ENCODE measurements around the gene POC1A. TPM values are rescaled to one million over a fixed set of nuclear protein-coding genes. Genes with fewer than 3 reads are reported as not detected.
A peak's percentile ranks its signal among the peaks of the same experiment; 100 is the strongest.

POC1A gene
- total RNA-seq, 1 experiment from 2014 or later = 25.7 TPM

- in situ Hi-C loops (cut with HindIII; ENCODE audit: low pct_unique_long_range_greater_than_20kb, low sequenced_read_pairs) (no loop called here), intact Hi-C loops (cut with micrococcal nuclease; ENCODE audit: unreplicated experiment) (no loop called here)
- POLR2A ChIA-PET = no interaction called here
- DNase-seq (ENCODE audit: low read depth, low spot score) (no peak), ATAC-seq (no peak)
- no peak for TF ChIP-seq REST (IDR thresholded peaks at IDR 0.05; ENCODE audit: insufficient read depth in 1 of 2, low read depth in 2 of 2, low read length in 1 of 2)
- TF ChIP-seq SIN3A (IDR thresholded peaks at IDR 0.05; ENCODE audit: borderline replicate concordance, insufficient read depth, low read depth, low read length) = no peak
- TF ChIP-seq CTCF (IDR thresholded peaks at IDR 0.05) = no peak
- TF ChIP-seq TCF7L2 (IDR thresholded peaks at IDR 0.05; ENCODE audit: low read depth, low read length) = no peak
- CTCF ChIA-PET = no interaction called here
- H3K4me1 ChIP-seq (ENCODE audit: control insufficient read depth, insufficient read depth, low read length) = peaks cover 10% of the 10 kb centered on the region
- no peaks in the 10 kb centered on the region for H3K9me3 ChIP-seq (ENCODE audit: control insufficient read depth, insufficient read depth, low read depth, low read length)
- no peak overlapping the region for H3K27ac ChIP-seq (ENCODE audit: low read length)
- H3K4me3 ChIP-seq (ENCODE audit: low read depth in 2 of 2, low read length in 2 of 2) = no peak overlapping the region
- H3K27me3 ChIP-seq (ENCODE audit: control insufficient read depth, insufficient read depth, low read length) = no peaks in the 10 kb centered on the region
- no TSS peak for BruUV-seq (replicated peaks)
- H3K36me3 ChIP-seq (ENCODE audit: control insufficient read depth, insufficient read depth, low read length) = peaks cover 21% of the 10 kb centered on the region
Observed at GRCh38 chr3:52202384-52203077, 48.3 kb upstream of the POC1A start.

GRCh38 chr3:52200981-52201679 lies 46.9 kb upstream of the POC1A start:
- DNase-seq (ENCODE audit: low read depth, low spot score) (no peak), ATAC-seq (no peak)
- intact Hi-C loops (cut with micrococcal nuclease; ENCODE audit: unreplicated experiment) = no loop called here
- Histone ChIP-seq H3K36me3 (ENCODE audit: control insufficient read depth, insufficient read depth, low read length) (peaks cover 18% of the 10 kb centered on the region), H3K4me3 (ENCODE audit: low read depth in 2 of 2, low read length in 2 of 2) (no peak overlapping the region), H3K27me3 (ENCODE audit: control insufficient read depth, insufficient read depth, low read length) (no peaks in the 10 kb centered on the region), H3K27ac (ENCODE audit: low read length) (no peak overlapping the region), H3K9me3 (ENCODE audit: control insufficient read depth, insufficient read depth, low read depth, low read length) (no peaks in the 10 kb centered on the region), H3K4me1 (ENCODE audit: control insufficient read depth, insufficient read depth, low read length) (peaks cover 14% of the 10 kb centered on the region)
- TF ChIP-seq TCF7L2 (IDR thresholded peaks at IDR 0.05; ENCODE audit: low read depth, low read length) = no peak
- no peak for TF ChIP-seq CTCF (IDR thresholded peaks at IDR 0.05)
- ChIA-PET POLR2A (no interaction called here), CTCF (no interaction called here)
- in situ Hi-C loops (cut with HindIII; ENCODE audit: low pct_unique_long_range_greater_than_20kb, low sequenced_read_pairs) = no loop called here
- BruUV-seq (replicated peaks) = TSS peak; percentile 35

Data from Panc1 (cell line).